DOHH2 (cell line): ENCODE measurements around the gene P2RX7.
"Not testable (repeated sequence)": the region's sequence is repeated elsewhere in the genome, so short reads cannot be mapped to it uniquely, and the experiment has no call there.

Experiments
- H3F3A ChIP-seq: fragments of 200-600 bp; sonication (generic), shearing (Covaris generic); 2 replicates; pipeline ENCODE4 v1.6.0; 2016; ENCODE audit warnings: antibody characterized with exemption, mild to moderate bottlenecking; ENCODE audit not compliant: control insufficient read depth, insufficient read depth
- H3K27ac ChIP-seq: fragments of 200-600 bp; sonication (generic); 2 replicates; pipeline ENCODE4 v1.5.1; 2014; ENCODE audit warnings: low read depth, mild to moderate bottlenecking, low read length, moderate library complexity
- H3K27me3 ChIP-seq: fragments of 200-600 bp; sonication (generic); 2 replicates; pipeline ENCODE4 v1.6.1; 2014; ENCODE audit warnings: mild to moderate bottlenecking, low read length, mixed read lengths; ENCODE audit not compliant: control insufficient read depth
- H3K36me3 ChIP-seq: fragments of 200-600 bp; sonication (generic); 2 replicates; pipeline ENCODE4 v1.6.1; 2014; ENCODE audit warnings: mild to moderate bottlenecking, low read length, moderate library complexity, mixed read lengths; ENCODE audit not compliant: control insufficient read depth
- H3K4me1 ChIP-seq: fragments of 200-600 bp; sonication (generic); 2 replicates; pipeline ENCODE4 v1.6.1; 2014; ENCODE audit warnings: mild to moderate bottlenecking, low read length, mixed read lengths; ENCODE audit not compliant: control insufficient read depth
- H3K4me2 ChIP-seq: fragments of 200-600 bp; sonication (generic); 2 replicates; pipeline ENCODE4 v1.6.0; 2014; ENCODE audit warnings: mild to moderate bottlenecking, low read length, moderate library complexity
- H3K4me3 ChIP-seq: fragments of 200-600 bp; sonication (generic); 2 replicates; pipeline ENCODE4 v1.5.1; 2014; ENCODE audit warnings: mild to moderate bottlenecking, low read length, mixed read lengths
- H3K79me2 ChIP-seq: fragments of 200-600 bp; sonication (generic); 2 replicates; pipeline ENCODE4 v1.6.1; 2014; ENCODE audit warnings: mild to moderate bottlenecking, low read length, mixed read lengths; ENCODE audit not compliant: control insufficient read depth
- H3K9me2 ChIP-seq: fragments of 200-600 bp; sonication (generic); replicated peaks from 2 replicates; pipeline ENCODE4 v1.6.1; 2014; ENCODE audit warnings: mild to moderate bottlenecking, low read length, mixed read lengths; ENCODE audit not compliant: control insufficient read depth
- H3K9me3 ChIP-seq: fragments of 200-600 bp; sonication (generic); 2 replicates; pipeline ENCODE4 v1.6.1; 2014; ENCODE audit warnings: antibody characterized with exemption, low read length, mixed read lengths; ENCODE audit not compliant: control insufficient read depth, insufficient read depth
- H4K20me1 ChIP-seq: fragments of 200-600 bp; sonication (generic); 2 replicates; pipeline ENCODE4 v1.6.0; 2014; ENCODE audit warnings: low read depth, mild to moderate bottlenecking, antibody characterized with exemption, low read length, moderate library complexity; ENCODE audit not compliant: control insufficient read depth, insufficient read depth
- EZH2phosphoT487 ChIP-seq: fragments of 200-600 bp; sonication (generic); IDR thresholded peaks from 2 replicates; pipeline ENCODE4 v1.6.1; 2017; ENCODE audit warnings: borderline replicate concordance, mild to moderate bottlenecking, antibody characterized with exemption, low read length, moderate library complexity, mixed read lengths
- TF ChIP-seq, protein P1 (sequence below): fragments of 200-600 bp; sonication (generic); IDR thresholded peaks from one replicate; pipeline ENCODE4 v1.5.1; 2014; ENCODE audit warnings: antibody characterized with exemption, mild to moderate bottlenecking, low read depth, low read length; ENCODE audit not compliant: poor library complexity, severe bottlenecking

Gene P2RX7

GRCh38 chr12:121144416-121144914 is 11.8 kb downstream of the P2RX7 start:
- H3F3A ChIP-seq: no peaks in the 10 kb centered on the region
- peaks cover 9% of the 10 kb centered on the region for H3K27me3 ChIP-seq
- no peak overlapping the region for H3K27ac ChIP-seq
- H3K36me3 ChIP-seq: no peaks in the 10 kb centered on the region
- H3K79me2 ChIP-seq: no peaks in the 10 kb centered on the region
- H3K4me2 ChIP-seq: peak overlapping the region; percentile 42
- no peak overlapping the region for H3K4me3 ChIP-seq
- H3K4me1 ChIP-seq: peaks cover 20% of the 10 kb centered on the region
- H3K9me2 ChIP-seq: no peaks in the 10 kb centered on the region
- H4K20me1 ChIP-seq: no peaks in the 10 kb centered on the region
- no peaks in the 10 kb centered on the region for H3K9me3 ChIP-seq
- no peak for TF ChIP-seq EZH2phosphoT487
- TF ChIP-seq, protein P1, sequence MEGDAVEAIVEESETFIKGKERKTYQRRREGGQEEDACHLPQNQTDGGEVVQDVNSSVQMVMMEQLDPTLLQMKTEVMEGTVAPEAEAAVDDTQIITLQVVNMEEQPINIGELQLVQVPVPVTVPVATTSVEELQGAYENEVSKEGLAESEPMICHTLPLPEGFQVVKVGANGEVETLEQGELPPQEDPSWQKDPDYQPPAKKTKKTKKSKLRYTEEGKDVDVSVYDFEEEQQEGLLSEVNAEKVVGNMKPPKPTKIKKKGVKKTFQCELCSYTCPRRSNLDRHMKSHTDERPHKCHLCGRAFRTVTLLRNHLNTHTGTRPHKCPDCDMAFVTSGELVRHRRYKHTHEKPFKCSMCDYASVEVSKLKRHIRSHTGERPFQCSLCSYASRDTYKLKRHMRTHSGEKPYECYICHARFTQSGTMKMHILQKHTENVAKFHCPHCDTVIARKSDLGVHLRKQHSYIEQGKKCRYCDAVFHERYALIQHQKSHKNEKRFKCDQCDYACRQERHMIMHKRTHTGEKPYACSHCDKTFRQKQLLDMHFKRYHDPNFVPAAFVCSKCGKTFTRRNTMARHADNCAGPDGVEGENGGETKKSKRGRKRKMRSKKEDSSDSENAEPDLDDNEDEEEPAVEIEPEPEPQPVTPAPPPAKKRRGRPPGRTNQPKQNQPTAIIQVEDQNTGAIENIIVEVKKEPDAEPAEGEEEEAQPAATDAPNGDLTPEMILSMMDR: no peak

- H3K9me2 ChIP-seq: no peaks in the 10 kb centered on the region
- peaks cover 9% of the 10 kb centered on the region for H3K27me3 ChIP-seq
- no peaks in the 10 kb centered on the region for H3F3A ChIP-seq
- no peak overlapping the region for H3K4me3 ChIP-seq
- H3K79me2 ChIP-seq: no peaks in the 10 kb centered on the region
- 0 out of 2 replicates have a peak overlapping the region, but pooled peaks have one; percentile 42 for H3K4me2 ChIP-seq
- no peak for TF ChIP-seq EZH2phosphoT487
- TF ChIP-seq, protein P1: no peak
- no peaks in the 10 kb centered on the region for H3K9me3 ChIP-seq
- H4K20me1 ChIP-seq: no peaks in the 10 kb centered on the region
- H3K36me3 ChIP-seq: no peaks in the 10 kb centered on the region
- peaks cover 20% of the 10 kb centered on the region for H3K4me1 ChIP-seq
- no peak overlapping the region for H3K27ac ChIP-seq
Observed at GRCh38 chr12:121145221-121145620, 12.5 kb downstream of the P2RX7 start.

DNA sequence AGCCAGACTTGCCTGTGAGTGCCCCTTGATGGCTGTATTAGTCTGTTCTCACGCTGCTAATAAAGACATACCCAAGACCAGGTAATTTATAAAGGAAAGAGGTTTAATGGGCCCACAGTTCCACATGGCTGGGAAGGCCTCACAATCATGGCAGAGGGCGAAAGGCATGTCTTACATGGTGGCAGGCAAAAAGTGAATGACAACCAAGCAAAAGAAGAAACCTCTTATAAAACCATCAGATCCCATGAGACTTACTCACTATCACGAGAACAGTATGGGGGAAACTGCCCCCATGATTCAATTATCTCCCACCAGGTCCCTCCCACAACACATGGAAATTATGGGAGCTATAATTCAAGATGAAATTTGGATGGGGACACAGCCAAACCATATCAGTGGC is 16.6 kb downstream of the P2RX7 start:
- not testable (repeated sequence) for H3K9me3 ChIP-seq, H4K20me1 ChIP-seq, H3K4me3 ChIP-seq, H3K27me3 ChIP-seq, H3K4me2 ChIP-seq, H3F3A ChIP-seq, H3K9me2 ChIP-seq, H3K79me2 ChIP-seq, H3K27ac ChIP-seq, H3K36me3 ChIP-seq
- H3K4me1 ChIP-seq: peaks cover 12% of the 10 kb centered on the region

- no peaks in the 10 kb centered on the region; the same call in 1 of the 2 replicates for H3K27me3 ChIP-seq
- no peak overlapping the region for H3K4me3 ChIP-seq
- H3F3A ChIP-seq: no peaks in the 10 kb centered on the region
Observed at GRCh38 chr12:121154793-121155375, 22.2 kb downstream of the P2RX7 start.

More at GRCh38 chr12:121154793-121155375, 22.2 kb downstream of the P2RX7 start:
- Histone ChIP-seq H3K9me2 (no peaks in the 10 kb centered on the region), H3K36me3 (no peaks in the 10 kb centered on the region), H3K9me3 (no peaks in the 10 kb centered on the region), H3K4me1 (peaks cover 6% of the 10 kb centered on the region), H4K20me1 (no peaks in the 10 kb centered on the region), H3K27ac (no peak overlapping the region), H3K79me2 (no peaks in the 10 kb centered on the region), H3K4me2 (no peak overlapping the region)
- TF ChIP-seq EZH2phosphoT487: no peak
- TF ChIP-seq, protein P1: no peak
